ENCODE measurements around the gene MACROD2. TPM values are rescaled to one million over a fixed set of nuclear protein-coding genes. Genes with fewer than 3 reads are reported as not detected.

MACROD2 gene
- total and polyA plus RNA-seq, 7 donors = 0.20 to 4.8 (median 0.87) TPM

DNA sequence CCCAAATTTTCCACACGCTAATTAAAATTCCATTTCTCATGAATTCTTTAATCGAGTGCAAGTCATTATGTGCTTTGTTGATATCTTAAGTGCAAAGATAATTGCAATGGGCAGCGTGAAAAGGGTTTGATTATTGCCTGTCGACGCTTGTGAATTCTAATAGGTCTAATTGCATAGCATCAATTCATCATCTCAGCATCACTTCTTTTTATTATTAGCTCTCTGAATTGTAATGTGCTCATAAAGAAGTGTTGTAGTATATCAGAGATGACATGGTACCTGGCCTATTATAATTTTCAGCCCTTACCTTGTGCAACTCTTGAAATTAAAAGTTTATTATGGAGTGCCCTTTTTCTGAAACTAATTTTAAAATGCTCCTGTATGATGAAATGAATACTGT is 1208.9 kb downstream of the MACROD2 start:
- H3K27ac ChIP-seq = no peak overlapping the region
- no peaks in the 10 kb centered on the region for H3K36me3 ChIP-seq (ENCODE audit: insufficient read depth in 1 of 2, low read depth in 1 of 2)
- DNase-seq (no peak), ATAC-seq (no peak)
- H3K4me1 ChIP-seq = no peaks in the 10 kb centered on the region
- H3K27me3 ChIP-seq (ENCODE audit: insufficient read depth in 3 of 3, low read length in 2 of 3) = no peaks in the 10 kb centered on the region
- WGBS, 3 donors = 75 to 84% (median 77%) methylated on average over 5 of the region's 5 CpGs
- TF ChIP-seq, protein P1, sequence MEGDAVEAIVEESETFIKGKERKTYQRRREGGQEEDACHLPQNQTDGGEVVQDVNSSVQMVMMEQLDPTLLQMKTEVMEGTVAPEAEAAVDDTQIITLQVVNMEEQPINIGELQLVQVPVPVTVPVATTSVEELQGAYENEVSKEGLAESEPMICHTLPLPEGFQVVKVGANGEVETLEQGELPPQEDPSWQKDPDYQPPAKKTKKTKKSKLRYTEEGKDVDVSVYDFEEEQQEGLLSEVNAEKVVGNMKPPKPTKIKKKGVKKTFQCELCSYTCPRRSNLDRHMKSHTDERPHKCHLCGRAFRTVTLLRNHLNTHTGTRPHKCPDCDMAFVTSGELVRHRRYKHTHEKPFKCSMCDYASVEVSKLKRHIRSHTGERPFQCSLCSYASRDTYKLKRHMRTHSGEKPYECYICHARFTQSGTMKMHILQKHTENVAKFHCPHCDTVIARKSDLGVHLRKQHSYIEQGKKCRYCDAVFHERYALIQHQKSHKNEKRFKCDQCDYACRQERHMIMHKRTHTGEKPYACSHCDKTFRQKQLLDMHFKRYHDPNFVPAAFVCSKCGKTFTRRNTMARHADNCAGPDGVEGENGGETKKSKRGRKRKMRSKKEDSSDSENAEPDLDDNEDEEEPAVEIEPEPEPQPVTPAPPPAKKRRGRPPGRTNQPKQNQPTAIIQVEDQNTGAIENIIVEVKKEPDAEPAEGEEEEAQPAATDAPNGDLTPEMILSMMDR (IDR thresholded peaks at IDR 0.05) = no peak
- intact Hi-C loops (cut with DNase I) = no loop called here
- H3K9me3 ChIP-seq = peaks cover 3% of the 10 kb centered on the region
- H3K4me3 ChIP-seq = no peak overlapping the region

DNA sequence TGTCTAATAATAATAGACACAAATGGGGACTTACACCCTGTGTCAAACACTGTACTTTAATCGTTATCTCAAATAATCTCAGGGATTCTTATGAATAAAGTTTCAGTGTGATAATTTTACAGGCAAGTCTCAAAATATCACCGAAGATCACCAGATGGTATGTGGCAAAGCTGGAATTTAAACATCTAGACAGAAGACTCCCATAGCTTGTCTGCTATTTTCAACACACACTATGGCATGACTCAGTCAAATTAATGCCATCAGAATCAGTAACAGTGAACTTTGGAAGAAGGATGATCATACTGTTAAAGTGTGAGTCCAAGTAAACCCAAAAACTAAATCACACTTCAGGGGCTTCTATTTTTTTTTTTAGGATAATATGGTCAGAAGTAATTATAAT is 1209.7 kb downstream of the MACROD2 start:
- H3K27ac ChIP-seq = no peak overlapping the region
- TF ChIP-seq, protein P1 (IDR thresholded peaks at IDR 0.05) = no peak
- intact Hi-C loops (cut with DNase I) = no loop called here
- ATAC-seq = no peak
- no peak overlapping the region for H3K4me3 ChIP-seq
- DNase-seq = no peak
- H3K36me3 ChIP-seq (ENCODE audit: insufficient read depth in 1 of 2, low read depth in 1 of 2) = no peaks in the 10 kb centered on the region
- WGBS, 3 donors = 81 to 83% (median 82%) methylated on average over 2 of the region's 2 CpGs
- no peaks in the 10 kb centered on the region for H3K4me1 ChIP-seq
- no peaks in the 10 kb centered on the region for H3K27me3 ChIP-seq (ENCODE audit: insufficient read depth in 3 of 3, low read length in 2 of 3)
- H3K9me3 ChIP-seq = peaks cover 3% of the 10 kb centered on the region

DNA sequence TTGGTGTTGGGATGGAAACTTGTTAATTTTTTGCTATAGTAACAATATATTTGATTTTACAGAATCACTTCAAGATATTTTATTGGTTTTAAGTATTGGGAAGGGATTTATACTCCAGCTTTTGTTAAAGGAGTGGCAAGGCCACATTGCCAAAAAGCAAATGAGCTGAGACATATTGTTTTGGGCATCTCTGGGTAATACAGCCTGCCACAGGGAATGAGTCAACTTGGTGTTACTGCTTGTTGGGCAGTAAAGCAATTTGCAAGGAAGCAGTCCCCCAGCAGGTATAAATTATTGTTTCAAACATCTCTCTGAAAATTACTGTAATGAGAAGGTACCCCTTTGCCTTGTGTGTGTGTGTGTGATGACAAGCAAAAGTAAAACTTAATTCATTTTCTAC is 1210.4 kb downstream of the MACROD2 start:
- no peaks in the 10 kb centered on the region for H3K4me1 ChIP-seq
- TF ChIP-seq, protein P1 (IDR thresholded peaks at IDR 0.05) = no peak
- no peak overlapping the region for H3K27ac ChIP-seq
- H3K27me3 ChIP-seq (ENCODE audit: insufficient read depth in 3 of 3, low read length in 2 of 3) = no peaks in the 10 kb centered on the region
- intact Hi-C loops (cut with DNase I) = no loop called here
- no peaks in the 10 kb centered on the region for H3K36me3 ChIP-seq (ENCODE audit: insufficient read depth in 1 of 2, low read depth in 1 of 2)
- ATAC-seq (no peak), DNase-seq (no peak)
- peaks cover 3% of the 10 kb centered on the region for H3K9me3 ChIP-seq
- H3K4me3 ChIP-seq = no peak overlapping the region

DNA sequence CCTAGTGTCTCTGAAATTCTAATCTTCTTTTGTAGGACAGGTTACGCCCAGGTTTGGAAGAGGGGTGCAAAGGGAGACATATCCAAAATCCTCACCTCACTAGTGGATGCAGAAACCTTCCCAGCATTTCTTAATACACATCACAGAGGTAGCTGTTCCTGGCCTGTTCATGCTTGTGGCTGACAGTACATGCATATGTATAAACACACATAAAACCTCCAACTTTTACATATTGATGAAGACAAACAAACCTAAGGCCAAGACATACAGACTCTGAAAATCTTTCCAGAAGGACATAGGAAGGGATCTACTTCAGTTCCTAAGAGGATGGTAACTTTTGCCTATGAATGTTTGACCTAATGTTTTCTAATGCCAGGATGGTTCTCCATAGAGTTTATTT is 1214.2 kb downstream of the MACROD2 start:
- H3K4me3 ChIP-seq = no peak overlapping the region
- no peaks in the 10 kb centered on the region for H3K4me1 ChIP-seq
- intact Hi-C loops (cut with DNase I) = no loop called here
- no peak overlapping the region for H3K27ac ChIP-seq
- 93 to 100% (median 98%) methylated on average over 1 of the region's 1 CpG for WGBS, 3 donors
- no peaks in the 10 kb centered on the region for H3K27me3 ChIP-seq (ENCODE audit: insufficient read depth in 3 of 3, low read length in 2 of 3)
- ATAC-seq (no peak), DNase-seq (no peak)
- H3K36me3 ChIP-seq (ENCODE audit: insufficient read depth in 1 of 2, low read depth in 1 of 2) = no peaks in the 10 kb centered on the region
- TF ChIP-seq, protein P1 (IDR thresholded peaks at IDR 0.05) = no peak
- no peaks in the 10 kb centered on the region for H3K9me3 ChIP-seq

DNA sequence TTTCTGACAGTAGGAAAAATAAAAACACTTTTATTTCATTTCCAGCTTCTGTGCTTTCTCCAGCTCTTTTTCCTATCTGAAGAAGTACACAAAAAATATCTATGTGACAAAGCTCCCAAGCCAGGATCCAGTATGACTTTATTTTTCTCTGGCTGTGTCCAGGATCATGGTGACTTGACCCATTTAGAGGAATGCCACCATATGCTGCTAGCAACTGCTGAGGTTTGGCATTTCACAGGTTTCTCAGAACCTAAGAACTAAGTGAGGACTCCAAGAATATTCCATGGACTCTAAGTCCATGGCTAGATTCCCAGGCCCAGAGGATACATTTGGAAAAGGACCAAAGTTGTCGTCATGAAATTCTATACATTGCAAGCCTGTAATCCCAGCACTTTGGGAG is 1218.7 kb downstream of the MACROD2 start:
- Histone ChIP-seq H3K27me3 (ENCODE audit: insufficient read depth in 3 of 3, low read length in 2 of 3) (no peaks in the 10 kb centered on the region), H3K27ac (no peak overlapping the region), H3K4me1 (no peaks in the 10 kb centered on the region), H3K36me3 (ENCODE audit: insufficient read depth in 1 of 2, low read depth in 1 of 2) (no peaks in the 10 kb centered on the region), H3K9me3 (no peaks in the 10 kb centered on the region), H3K4me3 (no peak overlapping the region)
- WGBS, 3 donors = 24 to 40% (median 36%) methylated on average over 1 of the region's 1 CpG
- TF ChIP-seq, protein P1 (IDR thresholded peaks at IDR 0.05) = no peak
- DNase-seq = no peak
- intact Hi-C loops (cut with DNase I) = no loop called here
- ATAC-seq = no peak

All from psoas muscle (tissue), 8 donors.